ENCODE data around the gene CDKL2.
A peak's percentile ranks its signal among the peaks of the same experiment; 100 is the strongest.

CDKL2 gene

GRCh38 chr4:75643651-75644050, 13.3 kb upstream of the CDKL2 start:
- TF ChIP-seq CTCF (conservative IDR thresholded peaks at IDR 0.05; ENCODE audit: control insufficient read depth, insufficient read depth, low read depth, low read length): no peak
- DNase-seq (ENCODE audit: low read depth): no peak

GRCh38 chr4:75639124-75639695, 8.9 kb upstream of the CDKL2 start:
- no peak for TF ChIP-seq CTCF (conservative IDR thresholded peaks at IDR 0.05; ENCODE audit: control insufficient read depth, insufficient read depth, low read depth, low read length)
- H3K4me3 ChIP-seq (ENCODE audit: control insufficient read depth, low read depth, low read length): no peak overlapping the region
- DNase-seq (ENCODE audit: low read depth): peak; percentile 33

More at GRCh38 chr4:75643651-75644050, 13.3 kb upstream of the CDKL2 start:
- H3K4me3 ChIP-seq (ENCODE audit: control insufficient read depth, low read depth, low read length): no peak overlapping the region

- no peak for TF ChIP-seq CTCF (conservative IDR thresholded peaks at IDR 0.05; ENCODE audit: control insufficient read depth, insufficient read depth, low read depth, low read length)
Measured at GRCh38 chr4:75637827-75638226, 7.5 kb upstream of the CDKL2 start.

DNA sequence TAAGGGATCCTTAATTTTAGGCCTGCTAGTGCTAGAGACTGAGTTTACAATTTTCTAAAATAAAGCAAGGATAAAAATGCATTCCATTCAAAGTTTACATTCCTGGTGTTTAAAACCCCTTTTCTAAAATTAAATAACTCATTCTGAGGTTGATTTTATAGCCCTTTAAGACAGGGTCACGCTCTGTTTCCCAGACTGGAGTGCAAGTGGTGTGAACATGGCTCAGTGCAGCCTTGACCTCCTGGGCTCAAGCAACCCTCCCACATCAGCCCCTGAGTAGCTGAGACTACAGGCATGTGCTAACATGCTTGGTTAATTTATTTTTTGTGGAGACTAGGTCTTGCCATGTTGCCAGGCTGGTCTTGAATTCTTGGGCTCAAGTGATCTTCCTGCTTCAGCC, 6.8 kb upstream of the CDKL2 start:
- no peak for TF ChIP-seq CTCF (conservative IDR thresholded peaks at IDR 0.05; ENCODE audit: control insufficient read depth, insufficient read depth, low read depth, low read length)
- DNase-seq (ENCODE audit: low read depth): no peak
- H3K4me3 ChIP-seq (ENCODE audit: control insufficient read depth, low read depth, low read length): no peak overlapping the region

More at GRCh38 chr4:75637827-75638226, 7.5 kb upstream of the CDKL2 start:
- no peak for DNase-seq (ENCODE audit: low read depth)
- no peak overlapping the region for H3K4me3 ChIP-seq (ENCODE audit: control insufficient read depth, low read depth, low read length)

GRCh38 chr4:75634951-75635350, 4.6 kb upstream of the CDKL2 start:
- no peak for TF ChIP-seq CTCF (conservative IDR thresholded peaks at IDR 0.05; ENCODE audit: control insufficient read depth, insufficient read depth, low read depth, low read length)
- H3K4me3 ChIP-seq (ENCODE audit: control insufficient read depth, low read depth, low read length): no peak overlapping the region
- peak; percentile 57 for DNase-seq (ENCODE audit: low read depth)

DNA sequence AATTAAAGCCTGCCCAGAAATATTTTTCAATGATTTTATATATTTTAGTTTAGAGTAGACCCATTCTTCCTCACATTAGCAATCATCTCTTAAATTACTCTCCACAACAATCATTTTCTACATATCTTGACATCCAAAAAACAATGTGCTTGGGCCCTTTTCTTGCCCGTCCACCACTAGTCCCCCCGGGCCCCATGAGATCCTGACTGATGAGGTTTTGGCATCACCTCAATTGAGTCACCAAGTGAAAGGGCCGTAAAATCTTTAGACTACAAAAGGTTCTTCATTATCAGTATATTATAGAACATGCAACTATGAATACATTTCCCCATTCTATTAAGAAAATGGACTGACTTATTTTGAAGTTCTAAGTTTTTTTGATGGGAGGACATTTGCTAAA, 4.0 kb upstream of the CDKL2 start:
- DNase-seq (ENCODE audit: low read depth): peak; percentile 40
- no peak for TF ChIP-seq CTCF (conservative IDR thresholded peaks at IDR 0.05; ENCODE audit: control insufficient read depth, insufficient read depth, low read depth, low read length)
- no peak overlapping the region for H3K4me3 ChIP-seq (ENCODE audit: control insufficient read depth, low read depth, low read length)

DNA sequence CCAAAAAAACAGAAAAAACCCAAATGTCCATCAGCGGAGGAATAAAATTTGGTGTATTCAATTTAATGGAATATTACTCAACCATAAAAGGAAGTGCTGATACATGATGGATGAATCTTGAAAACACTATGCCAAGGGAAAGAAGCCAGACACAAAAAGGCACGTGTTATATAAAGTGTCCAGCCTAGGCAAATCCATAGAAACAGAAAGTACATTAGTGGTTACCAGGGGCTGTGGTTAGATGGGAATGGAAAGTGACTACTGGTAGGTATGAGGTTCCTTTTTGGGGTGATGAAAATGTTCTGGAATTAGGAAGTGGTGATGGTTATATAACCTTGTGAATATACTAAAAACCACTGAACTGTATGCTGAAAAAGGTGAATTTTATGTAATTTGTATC, 3.5 kb upstream of the CDKL2 start:
- TF ChIP-seq CTCF (conservative IDR thresholded peaks at IDR 0.05; ENCODE audit: control insufficient read depth, insufficient read depth, low read depth, low read length): no peak
- H3K4me3 ChIP-seq (ENCODE audit: control insufficient read depth, low read depth, low read length): no peak overlapping the region
- peak; percentile 49 for DNase-seq (ENCODE audit: low read depth)
